Superior temporal gyrus (tissue), 1 donor: Measurements from ENCODE around the gene PTH2R.
"Not testable (repeated sequence)": the region's sequence is repeated elsewhere in the genome, so short reads cannot be mapped to it uniquely, and the experiment has no call there.

Source experiments
- DNase-seq: peaks from one replicate; pipeline ENCODE4 v3.0.0-alpha.2; 2016; ENCODE audit errors: extremely low spot score

PTH2R gene, protein sequence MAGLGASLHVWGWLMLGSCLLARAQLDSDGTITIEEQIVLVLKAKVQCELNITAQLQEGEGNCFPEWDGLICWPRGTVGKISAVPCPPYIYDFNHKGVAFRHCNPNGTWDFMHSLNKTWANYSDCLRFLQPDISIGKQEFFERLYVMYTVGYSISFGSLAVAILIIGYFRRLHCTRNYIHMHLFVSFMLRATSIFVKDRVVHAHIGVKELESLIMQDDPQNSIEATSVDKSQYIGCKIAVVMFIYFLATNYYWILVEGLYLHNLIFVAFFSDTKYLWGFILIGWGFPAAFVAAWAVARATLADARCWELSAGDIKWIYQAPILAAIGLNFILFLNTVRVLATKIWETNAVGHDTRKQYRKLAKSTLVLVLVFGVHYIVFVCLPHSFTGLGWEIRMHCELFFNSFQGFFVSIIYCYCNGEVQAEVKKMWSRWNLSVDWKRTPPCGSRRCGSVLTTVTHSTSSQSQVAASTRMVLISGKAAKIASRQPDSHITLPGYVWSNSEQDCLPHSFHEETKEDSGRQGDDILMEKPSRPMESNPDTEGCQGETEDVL

DNA sequence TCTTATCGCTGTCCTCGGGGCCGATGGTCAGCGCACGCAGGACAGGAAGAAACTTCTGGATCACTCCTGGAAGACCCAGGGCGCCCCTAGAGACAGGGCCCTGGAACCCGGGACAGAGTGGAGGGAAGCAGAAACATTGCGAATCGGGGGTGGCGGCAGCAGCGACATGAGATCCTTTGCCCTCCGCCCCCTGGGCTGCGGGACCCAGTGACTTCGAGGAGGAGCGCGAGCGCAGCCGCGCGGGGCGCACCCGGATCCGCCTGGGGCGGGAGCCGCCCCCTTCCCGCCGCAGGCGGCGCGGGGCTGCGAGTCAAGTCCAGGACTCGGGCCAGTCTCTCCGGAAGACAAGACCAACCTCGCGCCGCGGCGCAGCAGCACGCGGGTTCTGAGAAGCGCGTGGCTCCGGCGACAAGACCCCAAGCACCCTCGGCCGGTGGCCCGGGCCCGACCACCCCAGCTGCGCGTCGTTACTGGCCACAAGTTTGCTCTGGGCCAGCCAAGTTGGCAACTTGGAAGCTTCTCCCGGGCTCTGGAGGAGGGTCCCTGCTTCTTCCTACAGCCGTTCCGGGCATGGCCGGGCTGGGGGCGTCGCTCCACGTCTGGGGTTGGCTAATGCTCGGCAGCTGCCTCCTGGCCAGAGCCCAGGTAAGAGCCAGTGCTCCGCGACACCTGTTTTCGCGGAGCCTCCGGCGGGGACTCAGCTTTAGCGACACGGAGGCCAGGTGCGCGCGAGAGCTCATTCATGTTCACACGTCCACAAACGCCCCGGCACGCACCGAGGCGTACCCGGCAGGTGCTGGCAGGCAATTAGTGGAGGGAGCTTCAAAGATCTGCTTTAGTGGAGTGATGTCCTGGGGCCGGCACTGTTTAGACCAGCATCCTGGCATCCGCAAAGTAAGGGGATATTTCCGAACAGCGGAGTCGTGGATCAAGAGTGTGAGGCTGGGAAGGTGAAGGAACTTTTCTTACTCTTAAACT is at the start of gene PTH2R:
PTH2R (plus strand) TSS at position 319 of the 978 bp plus-strand sequence; CDS start at position 571, 252 bp downstream.
- no peak for DNase-seq

DNA sequence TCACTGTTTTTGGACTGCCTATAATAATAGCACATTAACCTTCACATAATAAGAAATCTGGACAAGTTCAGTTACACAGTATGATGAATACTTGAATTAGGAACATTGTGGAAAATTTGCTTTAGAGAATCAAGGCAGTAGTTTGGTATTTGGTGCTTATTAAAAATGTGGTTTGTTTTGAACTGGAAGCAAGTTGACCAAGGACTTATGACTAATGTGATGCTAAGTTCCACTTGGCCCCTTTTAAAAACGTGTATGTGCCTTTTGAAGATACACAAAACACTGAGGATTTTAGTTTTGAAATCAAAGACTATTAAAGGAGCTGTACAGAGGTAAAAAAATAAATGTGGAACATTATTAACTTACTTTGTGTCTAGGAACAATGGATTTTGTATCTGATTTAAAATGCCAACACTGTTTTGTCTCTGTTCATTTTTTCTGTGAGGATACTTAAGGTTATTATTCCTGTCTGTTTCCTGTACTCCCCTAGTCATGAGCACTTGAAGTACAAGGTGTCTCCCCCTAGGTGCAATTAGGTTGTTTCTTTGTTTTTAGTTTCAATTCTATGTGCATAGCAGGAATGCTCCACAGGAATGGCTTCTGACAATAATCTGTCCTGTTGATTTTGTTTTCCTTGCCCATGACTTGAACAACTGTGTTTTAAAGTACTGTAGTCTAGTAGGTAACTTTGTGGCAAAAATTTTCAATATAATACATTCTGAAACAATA is 49.6 kb upstream of the PTH2R start:
- no peak for DNase-seq

DNA sequence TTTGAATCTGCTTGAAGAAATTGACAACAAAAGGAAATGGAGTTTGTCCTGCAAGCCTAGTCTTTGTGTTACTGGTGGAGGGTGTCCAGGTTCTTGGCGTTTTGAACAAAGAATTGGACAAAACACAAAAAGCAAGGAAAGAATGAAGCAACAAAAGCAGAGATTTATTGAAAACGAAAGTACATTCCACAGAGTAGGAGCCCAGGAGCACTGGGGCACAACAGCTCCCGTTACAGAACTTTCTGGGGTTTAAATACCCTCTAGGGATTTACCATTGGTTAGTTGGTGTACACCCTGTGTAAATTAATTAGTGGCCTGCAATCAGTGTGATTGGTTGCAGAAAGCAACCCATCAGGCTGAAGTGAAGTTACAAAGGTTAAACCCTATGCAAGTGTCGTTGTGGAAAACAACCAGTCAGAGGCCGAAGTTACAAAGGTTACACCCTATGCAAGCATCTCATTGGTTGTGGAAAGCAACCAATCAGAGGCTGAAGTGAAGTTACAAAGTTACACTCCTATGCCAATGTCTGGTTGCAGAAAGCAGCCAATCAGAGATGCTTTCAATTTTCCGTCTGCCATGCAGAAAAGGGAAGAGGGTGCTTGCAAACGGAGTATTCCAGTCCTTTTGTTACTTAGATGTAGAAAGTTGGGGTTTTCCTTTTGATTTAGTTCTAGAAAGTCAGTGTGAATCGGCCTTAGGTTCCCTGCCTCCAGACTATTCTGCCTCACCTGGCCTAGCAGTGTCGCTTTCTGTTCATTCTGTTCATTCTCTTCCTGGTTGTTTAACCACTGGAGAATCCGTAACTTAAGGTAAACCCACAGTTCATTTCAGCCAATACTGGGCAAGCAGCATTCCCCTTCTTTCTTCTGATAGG is 47.6 kb upstream of the PTH2R start:
- no peak for DNase-seq

DNA sequence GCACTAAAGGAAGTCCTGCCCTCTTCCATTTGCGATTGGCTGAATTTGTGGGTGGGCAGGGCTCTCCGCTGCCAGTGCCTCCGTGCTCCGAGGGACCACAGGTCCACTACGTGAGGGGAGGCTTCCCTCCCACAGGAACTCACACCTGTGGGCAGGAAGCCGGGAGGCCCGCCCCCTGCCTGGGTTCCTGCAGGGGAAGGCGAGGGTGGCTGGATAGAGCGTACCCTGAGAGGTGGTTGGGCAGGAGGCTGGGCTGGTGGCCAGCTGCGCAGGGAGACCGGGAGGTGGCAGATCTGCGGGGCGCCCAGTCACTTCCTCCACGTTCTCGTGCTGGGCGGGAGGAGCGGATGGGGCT is 47.0 kb upstream of the PTH2R start:
- DNase-seq: no peak

DNA sequence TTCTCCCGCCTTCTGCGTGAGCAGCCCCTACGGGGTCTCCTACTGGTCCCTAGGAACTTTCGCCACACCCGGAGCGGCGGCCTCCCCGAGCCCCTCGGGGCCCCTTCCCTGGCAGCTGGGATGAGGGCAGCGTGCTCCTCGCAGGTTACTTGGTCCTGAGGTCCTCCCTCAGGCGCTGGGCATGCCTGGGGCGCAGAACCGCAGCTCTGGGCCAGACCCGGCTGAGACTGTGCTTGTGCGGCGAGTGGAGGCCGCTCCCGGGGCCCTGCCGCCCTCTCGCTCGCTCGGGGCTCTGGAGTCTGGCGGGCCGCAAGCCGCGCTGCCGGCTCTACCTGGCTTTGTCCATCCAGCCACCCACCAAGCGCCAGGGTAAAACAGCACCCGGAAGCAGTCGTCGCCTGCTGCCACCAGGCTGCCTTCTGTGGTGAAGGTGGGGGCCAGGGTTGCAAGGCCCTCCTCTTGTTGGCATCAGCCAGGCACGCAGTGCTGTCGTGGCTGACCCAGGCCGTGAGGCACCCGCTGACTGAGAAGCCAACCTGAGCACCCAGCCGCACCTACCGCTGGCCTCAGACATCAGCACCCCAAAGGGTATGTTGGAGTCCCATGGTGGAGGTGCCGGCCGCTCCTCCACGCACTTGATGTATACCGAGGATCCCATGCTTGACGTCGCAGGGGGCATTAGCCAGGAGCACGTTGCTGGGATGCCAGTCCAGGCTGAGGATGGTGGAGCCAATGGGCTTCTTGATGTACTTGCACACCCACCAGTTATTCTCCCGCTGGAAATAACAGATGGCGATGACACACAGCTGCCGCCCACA is 46.1 kb upstream of the PTH2R start:
- no peak for DNase-seq

DNA sequence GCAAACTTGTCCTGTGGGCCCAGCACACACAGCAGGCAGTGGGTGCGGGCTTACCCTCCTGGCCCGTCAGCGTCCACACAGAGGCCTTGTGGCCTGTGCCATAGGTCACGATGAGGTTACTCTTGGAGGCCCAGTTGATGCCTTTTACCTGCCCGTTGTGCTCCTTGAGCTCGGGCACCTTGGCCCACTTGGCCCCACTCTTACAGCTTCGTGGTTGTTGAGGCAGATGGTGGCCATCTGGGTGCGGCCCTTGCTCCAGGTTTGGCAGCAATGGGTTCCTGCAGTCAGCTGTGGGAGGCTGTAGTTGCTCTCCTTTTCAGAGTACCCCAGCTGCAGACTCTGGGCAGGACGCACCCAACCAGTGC is 45.5 kb upstream of the PTH2R start:
- DNase-seq: no peak

DNA sequence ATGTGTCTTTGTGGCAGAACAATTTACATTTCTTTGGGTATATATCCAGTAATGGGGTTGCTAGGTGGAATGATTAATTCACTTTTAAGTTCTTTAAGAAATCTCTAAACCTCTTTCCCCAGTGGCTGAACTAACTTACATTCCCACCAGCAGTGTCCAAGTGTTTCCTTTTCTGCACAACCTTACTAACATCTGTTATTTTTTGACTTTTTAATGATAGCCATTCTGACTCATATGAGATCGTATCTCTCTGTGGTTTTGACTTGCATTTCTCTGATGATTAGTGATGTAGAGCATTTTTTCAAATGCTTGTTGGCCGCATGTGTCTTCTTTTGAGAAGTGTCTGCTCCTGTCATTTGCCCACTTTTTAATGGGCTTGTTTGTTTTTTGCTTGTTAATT is 43.1 kb upstream of the PTH2R start:
- no peak for DNase-seq

DNA sequence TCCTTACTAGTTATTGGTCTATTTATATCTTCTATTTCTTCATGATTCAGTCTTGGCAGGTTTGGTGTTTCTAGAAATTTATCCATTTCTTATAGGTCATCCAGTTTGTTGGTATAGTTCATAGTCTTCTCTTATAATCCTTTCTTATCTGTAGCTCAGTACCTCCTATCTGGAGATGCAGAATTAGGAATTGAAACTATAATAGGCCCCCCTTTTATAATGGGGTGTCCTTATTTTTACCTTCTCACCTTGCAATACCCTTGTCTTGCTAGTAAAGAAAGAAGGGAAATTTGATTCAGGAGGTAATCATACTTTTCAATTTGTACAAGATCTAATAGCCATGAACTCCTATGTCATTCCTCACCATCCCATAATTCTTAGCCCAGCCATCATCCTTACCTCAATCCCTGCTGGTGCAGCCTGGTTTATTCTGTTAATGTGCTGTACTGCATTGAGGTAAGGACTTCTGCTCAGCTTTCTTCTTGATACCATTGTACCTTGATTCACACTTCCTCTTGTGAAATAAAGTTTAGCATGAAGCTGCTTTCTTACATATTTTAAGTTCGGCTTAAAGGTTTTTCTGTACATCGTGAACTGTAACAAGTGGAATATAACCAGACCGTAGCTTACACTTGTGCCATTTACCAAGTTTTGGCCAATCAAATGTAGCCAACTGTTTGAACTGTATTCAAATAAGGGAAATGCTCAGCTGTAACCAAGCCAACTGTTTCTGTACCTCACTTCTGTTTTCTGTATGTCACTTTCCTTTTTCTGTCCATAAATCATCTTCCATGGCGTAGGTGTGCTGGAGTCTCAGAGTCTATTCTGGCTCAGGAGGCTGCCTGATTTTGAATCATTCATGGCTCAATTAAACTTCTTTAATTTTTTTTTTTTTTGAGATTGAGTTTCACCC is 40.1 kb upstream of the PTH2R start:
- DNase-seq: no peak

DNA sequence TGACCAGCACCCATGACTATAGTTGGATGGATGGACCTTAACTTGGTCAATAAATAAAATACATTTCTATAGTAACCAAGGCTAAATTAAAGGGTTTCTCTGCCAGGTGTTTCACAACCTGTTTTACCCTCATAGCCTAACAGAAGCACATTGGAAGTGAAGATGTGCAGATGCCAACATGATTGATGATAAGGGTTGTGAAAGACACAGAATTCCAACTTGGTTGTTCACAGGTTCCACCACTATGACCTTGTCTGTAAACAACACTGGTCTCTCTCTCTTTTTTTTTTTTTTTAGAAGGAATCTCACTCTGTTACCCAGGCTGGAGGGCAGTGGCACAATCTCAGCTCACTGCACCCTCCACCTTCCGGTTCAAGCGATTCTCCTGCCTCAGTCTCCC is 37.5 kb upstream of the PTH2R start:
- DNase-seq: no peak

DNA sequence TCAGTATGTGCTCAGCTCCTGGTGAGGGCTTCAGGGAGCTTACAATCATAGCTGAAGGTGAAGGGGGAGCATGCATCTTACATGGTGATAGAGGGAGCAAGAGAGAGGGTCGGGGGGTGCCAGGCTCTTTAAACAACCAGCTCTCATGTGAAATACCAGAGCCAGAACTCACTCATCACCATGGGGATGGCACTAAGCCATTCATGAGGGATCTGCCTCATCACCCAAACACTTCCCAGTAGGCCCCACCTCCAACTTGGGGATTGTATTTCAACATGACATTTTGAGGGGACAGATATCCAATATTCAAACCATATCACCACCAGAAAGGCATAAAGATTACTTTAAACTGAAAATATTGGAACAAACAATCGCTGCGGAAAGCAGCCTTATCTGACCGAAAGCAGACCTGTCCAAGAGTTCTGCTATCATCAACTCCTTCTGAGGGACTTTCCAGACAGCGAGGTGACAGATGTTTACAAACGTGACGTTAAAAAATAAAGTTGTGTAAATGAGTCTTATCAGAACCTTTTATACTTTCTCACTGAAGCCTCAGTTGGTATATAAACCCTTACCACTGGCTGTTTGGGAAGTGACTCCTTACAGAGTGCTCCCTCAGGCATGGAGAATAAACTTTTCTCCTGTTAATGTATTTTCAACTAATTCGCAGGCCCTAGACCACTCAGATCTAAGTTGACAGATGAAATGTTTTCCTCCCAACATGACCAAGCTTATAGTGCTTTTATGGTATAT is 35.5 kb upstream of the PTH2R start:
- no peak for DNase-seq

DNA sequence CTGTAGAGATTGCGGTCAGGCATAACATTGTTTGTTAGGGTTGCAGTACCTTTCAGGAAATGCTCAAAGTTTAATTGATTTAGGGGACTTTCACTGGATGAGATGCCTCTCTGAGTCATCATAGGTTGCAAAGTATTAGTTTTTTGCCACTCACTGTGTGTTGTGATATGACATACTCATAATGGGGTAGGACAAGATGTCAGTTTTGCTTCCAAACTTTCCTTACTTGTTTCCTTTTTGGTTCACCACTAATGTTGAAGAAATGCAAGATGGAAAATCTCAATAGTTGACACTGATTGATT is 35.0 kb upstream of the PTH2R start:
- no peak for DNase-seq

DNA sequence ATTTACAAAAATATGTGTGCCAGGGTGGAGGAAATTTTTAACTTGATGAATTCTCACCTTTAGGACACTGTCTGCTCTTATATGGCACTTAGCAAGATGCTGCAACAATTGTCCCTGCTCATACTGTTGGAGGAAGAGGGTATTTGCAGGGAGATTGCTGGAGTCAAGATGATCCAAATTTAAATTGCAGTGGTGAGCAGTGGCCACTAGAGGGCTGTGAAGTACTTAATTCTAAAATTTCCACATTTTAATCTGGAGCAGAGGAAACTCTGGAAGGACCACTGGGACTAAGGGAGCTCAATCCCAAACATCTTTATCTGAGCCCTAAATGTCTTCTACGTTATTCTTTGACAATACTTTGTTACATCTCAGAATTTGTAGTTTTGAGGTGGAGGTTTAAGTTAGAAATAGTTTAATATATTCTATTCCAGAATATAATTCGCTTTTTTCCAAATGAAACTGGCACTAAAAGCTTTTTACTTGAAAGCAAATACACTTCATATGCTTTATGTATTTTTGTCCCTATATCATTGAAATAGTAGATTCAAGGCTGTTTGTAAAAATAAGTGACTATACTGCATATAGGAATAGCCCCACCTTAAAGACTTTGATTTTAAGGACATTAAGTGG is 33.0 kb upstream of the PTH2R start:
- DNase-seq: peak; percentile 86

DNA sequence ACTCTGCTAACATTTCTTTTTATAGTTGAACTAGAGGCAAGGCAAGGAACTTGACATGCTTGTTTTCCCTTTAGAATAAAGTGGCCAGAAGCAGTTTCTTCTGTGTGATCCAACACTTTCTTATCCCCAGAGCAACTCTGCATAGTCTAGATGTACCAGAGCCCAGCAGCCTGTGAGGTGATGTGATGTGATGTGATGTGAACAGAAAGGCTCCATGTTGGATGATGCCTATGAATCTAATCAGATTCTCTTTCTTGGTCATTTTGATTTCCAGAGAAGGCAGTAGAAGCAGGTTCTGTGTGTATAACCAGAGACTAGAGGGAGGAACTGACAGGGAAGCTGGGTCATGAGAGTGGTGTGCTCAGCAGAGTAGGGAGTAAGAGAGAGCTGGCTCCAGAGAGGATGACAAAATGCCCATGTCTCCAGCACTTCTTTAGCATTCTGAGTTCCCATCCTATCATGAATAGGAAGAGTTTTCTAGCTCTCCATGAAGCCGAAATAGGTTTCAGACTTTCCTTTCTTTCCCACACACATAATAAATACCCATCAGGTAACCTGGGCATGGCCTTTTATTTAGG is 31.0 kb upstream of the PTH2R start:
- DNase-seq: no peak

DNA sequence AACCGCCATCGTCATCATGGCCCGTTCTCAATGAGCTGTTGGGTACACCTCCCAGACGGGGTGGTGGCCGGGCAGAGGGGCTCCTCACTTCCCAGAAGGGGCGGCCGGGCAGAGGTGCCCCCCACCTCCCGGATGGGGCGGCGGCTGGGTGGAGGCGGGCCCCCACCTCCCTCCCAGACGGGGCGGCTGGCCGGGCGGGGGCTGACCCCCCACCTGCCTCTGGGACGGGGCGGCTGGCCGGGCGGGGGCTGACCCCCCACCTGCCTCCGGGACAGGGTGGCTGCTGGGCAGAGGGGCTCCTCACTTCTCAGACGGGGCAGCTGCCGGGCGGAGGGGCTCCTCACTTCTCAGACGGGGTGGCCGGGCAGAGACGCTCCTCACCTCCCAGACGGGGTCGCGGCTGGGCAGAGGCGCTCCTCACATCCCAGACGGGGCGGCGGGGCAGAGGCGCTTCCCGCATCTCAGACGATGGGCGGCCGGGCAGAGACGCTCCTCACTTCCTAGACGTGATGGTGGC is 29.2 kb upstream of the PTH2R start:
- not testable (repeated sequence) for DNase-seq

DNA sequence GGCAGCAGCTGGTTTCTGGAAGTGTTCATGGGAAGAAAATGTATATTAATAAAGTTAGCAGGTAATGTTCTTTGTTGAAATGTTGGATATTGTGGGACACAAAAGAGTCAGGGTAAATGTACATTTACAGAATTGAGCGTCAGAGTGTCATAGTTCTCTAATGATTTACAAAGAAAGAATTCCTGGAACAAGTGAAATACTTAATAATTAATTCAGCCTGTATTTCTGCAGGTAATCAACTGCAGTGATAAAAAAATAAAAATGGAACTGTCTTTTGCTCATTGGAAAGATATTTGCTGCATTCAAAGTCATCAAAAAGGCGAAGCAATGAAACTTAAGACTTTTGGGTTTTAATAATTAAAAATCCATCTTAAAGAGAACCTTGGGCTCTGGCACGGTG is 27.4 kb upstream of the PTH2R start:
- DNase-seq: no peak

DNA sequence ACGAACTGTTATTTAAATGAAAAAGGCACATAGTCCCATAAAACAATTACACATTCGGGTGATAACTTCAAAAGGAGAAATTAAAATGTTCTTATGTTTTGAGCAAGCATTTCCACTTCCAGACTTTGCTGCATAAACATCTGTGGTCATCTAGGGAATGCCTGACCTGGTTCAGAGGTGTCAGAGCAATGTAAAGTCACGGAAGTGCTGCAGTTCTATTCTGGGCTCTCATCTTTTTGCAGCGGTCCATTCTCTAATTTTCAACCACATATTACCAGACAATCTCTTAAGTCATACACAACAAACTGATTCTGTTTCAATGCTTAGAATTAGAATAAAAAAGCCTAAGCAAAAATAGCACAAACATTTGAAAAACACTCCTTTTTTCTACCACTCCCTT is 22.0 kb upstream of the PTH2R start:
- DNase-seq: no peak

DNA sequence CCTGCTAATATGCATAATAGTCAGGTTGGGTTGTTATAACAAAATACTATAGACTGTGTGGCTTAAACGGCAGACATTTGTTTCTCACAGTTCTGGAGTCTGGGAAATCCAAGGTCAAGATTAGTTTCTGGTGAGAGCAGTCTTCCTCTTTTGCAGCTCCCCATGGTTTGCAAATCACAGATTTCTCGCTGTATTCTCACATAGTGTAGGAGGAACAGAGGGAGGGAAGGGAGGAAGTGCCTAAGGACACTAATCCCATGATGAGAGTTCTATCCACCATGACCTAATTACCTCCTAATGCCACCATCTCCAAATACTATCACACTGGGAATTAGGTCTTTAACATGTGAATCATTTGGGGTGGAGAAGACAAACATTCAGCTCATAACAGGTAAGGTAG is 20.1 kb upstream of the PTH2R start:
- no peak for DNase-seq
